HG02885 (cell line): ENCODE results near the gene ATP1A1.

Experiments used
- ATAC-seq: cut with Tn5 transposase; IDR thresholded peaks from one replicate; pipeline ENCODE4 v1.9.1; 2021; ENCODE audit warnings: mild to moderate bottlenecking; ENCODE audit not compliant: unreplicated experiment, poor library complexity

ATP1A1 gene

DNA sequence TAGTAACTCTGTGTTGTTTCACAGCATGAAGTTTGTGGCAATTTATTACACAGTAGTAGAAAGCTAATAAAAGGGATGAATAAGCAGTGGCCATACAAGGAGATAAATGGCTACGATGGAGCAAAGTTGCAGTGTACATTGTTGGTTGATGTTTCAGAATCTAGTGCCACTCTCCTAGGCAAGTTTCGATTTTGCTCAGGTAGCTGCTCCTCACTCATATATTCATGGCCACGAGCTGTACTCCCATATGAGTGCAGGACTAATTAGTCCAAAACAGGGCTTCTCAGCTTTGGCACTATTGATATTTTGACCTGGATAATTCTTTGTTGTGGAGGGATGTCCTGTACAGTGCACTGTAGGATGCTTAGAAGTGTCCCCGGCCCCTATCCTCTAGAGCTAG lies 30.0 kb upstream of the ATP1A1 start:
- ATAC-seq = no peak

DNA sequence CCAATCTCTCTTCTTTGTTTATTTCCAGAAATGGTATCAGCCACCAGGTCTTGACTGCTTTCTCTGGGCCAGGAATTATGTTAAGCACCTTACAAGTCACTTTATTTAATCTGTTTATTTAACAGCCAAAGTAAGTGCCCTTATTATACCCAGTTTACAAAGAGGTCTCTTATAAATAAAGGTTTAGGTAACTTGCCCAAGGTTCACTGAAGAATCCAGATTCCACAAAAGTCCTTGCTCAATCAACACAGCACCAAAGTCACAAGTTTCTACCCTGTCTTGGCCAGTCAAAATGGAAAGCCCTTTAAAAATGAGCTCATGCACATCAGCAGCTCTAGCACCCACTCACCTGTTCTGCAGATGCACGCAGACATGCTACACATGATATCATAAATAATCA lies 28.0 kb upstream of the ATP1A1 start:
- no peak for ATAC-seq

GRCh38 chr1:116345843-116346242 lies 27.2 kb upstream of the ATP1A1 start:
- ATAC-seq = no peak

DNA sequence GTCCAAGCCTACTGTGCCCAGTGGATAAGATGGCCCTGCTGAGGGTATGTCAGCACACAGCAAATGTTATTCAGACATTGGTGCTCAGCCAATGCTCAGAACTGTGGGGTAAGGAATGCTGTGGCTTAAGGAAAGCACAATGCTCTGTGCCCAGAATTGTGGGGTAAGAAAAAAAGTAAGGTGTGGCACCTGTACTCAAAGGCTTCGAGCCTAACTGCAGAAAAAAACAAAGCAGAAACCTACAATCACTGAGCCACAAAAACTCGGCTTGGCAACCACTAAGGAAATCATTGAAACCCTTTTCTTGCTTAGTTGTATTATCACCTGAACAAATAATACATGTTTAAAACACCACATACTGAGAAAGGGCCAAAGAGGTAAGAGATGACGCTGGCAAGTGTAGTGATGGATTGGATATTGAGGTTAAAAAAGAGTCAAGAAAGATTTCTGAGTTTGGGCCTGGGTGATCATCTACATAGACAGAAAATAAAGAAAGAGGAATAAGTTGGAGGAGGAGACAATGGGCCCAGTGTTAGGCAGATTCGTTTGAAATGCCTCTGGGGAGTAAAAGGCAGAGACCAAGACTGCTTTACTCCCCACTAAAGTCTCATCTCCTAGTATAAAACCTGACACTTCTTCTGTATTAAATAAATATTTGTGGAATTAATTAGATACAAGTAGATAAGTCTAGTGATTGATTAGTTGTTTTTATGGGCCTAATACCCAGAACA lies 25.9 kb upstream of the ATP1A1 start:
- ATAC-seq = no peak

- ATAC-seq = no peak
Measured at GRCh38 chr1:116347696-116348095, 25.3 kb upstream of the ATP1A1 start.

DNA sequence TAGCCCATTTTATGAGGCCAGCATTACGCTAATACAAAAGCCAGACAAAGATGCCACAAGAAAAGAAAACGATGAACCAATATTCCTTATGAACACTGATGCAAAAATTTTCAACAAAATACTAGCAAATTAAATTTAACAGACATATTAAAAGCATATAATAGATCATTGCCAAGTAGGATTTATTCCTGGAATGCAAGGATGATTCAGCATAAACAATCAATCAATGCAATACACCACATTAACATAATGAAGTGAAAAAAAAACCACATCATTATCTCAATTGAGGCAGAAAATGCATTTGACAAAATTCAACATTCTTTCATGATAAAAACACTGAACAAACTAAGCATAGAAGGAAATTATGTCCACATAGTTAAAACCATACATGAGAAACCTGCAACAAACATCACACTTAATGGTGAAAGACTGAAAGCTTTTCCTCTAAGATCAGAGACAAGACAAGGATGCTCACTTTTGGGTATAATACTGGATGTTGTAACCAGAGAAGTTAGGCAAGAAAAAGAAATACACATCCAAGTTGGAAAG lies 22.9 kb upstream of the ATP1A1 start:
- no peak for ATAC-seq

- ATAC-seq = no peak
Measured at GRCh38 chr1:116351914-116352313, 21.1 kb upstream of the ATP1A1 start.

DNA sequence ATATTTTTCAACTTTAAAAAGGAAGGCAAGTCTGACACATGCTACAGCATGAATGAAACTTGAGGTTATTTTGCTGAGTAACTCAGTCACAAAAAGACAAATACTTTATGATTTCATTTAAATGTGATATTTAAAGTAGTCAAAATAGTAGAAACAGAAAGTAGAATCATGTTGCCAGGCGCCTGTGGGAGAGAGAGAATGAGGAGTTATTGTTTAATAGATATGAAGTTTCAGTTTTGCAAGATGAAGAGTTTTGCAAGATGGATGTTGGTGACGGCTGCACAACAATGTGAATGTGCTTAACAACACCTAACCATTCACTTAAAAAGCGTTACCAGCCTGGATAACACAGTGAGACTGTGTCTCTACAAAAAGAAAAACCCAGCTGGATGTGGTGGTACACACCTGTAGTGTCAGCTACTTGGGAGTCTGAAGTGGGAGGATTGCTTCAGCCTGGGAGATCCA lies 20.7 kb upstream of the ATP1A1 start:
- ATAC-seq = no peak

- no peak for ATAC-seq
Measured at GRCh38 chr1:116353155-116353554, 19.9 kb upstream of the ATP1A1 start.

- no peak for ATAC-seq
Measured at GRCh38 chr1:116356067-116356466, 17.0 kb upstream of the ATP1A1 start.

- no peak for ATAC-seq
Measured at GRCh38 chr1:116356673-116357072, 16.4 kb upstream of the ATP1A1 start.

GRCh38 chr1:116357487-116357886 lies 15.6 kb upstream of the ATP1A1 start:
- no peak for ATAC-seq

DNA sequence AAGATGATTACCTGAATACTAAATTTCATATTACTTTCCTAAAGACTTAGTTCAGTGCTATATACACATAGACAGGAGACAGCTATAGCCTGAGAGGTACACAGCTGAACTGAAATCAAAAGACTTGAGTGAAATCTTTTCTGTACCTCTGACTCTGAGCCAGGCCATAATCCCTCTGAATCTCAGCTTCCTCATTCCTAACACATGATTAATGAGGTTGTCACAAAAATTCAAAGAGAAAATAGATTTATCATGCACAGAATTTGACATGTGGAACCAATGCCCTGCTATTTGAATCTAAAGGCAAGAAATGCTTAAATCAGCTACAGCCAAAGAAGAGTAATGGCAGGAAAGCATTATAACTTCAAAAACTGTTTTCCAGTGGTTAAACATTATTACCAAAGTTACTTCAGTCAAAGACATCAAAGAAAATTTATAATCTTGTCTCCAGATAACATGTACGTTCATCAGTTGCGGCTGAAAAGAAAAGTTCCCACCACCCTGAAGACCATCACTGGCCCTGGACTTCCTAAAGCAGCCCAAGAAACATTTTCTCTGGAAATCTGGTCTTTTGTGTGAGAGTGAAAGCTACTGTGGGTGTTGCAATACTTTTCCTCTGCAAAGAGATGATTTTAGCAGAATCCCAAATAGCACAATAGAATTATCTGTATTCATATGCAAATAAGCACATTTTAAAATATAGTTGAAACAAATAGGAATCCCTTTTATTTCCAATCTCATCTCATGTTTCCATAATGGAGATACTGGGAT lies 13.8 kb upstream of the ATP1A1 start:
- no peak for ATAC-seq

DNA sequence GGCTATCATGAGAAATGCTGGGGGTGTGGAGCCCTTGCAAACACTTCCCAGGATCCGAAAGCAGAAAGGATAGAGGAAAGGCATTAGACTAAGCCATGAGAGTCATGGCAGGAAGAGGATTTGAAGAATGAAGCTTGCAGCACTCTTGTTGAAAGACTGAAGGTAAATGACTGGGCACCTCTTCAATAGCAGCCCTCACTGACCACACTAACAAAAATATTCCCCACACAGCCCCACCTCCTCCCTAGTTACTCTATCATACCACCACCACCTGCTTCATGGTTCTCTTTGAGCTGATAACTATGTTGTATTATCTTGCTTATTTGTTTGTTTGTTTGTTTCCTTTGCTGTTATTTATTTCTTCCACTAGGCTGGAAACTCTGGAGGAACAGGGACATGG lies 13.2 kb upstream of the ATP1A1 start:
- ATAC-seq = no peak

DNA sequence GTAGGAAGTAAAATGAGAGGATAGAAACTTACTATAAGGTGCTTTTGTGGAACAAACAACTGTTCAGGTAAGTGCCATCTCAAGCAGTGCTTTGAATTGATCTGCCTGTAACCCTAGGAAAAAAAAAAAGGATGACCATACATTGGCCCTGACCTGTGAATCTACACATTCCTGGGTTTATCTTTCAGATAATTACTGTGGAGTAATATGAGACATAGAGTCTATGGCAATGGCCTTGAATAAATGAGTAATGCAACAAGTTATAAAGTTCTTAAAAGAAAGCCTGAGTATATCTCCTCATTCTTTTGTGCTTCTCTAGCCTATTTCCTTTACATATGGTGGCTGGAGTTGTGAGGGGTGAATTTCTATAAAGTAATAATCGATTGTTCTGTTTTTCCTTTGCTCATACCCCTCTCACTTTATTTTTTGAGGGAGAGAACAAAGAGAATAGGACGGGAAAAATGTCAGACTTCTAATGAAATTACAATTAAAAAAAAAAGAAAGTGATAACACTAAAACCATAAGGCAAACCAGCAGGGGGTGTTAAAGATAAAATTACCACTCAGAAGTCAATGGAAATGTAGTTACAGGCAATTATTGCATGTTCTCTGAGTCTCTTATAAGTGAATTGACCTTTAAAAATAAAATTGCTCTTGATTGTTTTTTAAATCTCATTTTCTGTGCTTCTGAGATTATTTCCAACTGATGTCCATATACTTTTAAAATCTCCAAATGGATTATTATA lies 12.4 kb upstream of the ATP1A1 start:
- ATAC-seq = no peak

GRCh38 chr1:116361648-116362047 lies 11.4 kb upstream of the ATP1A1 start:
- ATAC-seq = no peak

DNA sequence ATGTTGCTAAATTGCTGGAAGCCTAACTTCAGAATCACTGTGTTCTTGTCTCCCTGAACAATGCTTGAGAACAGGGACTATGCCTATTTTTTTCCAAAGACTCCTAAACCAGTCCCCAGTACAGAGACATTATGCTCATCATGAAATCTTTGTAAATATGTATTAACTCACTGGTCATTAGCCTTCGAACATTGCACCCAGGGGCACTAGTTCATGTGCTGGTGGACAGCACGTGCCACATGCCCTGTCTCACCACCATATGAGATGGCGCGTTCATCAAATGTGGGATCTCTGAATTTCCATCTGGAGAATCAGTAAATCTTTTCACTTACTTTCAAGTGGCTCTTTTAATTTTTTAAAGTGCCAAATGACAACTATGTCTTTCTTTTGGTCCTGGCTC lies 11.0 kb upstream of the ATP1A1 start:
- no peak for ATAC-seq

- no peak for ATAC-seq
Measured at GRCh38 chr1:116365353-116365780, 7.7 kb upstream of the ATP1A1 start.

DNA sequence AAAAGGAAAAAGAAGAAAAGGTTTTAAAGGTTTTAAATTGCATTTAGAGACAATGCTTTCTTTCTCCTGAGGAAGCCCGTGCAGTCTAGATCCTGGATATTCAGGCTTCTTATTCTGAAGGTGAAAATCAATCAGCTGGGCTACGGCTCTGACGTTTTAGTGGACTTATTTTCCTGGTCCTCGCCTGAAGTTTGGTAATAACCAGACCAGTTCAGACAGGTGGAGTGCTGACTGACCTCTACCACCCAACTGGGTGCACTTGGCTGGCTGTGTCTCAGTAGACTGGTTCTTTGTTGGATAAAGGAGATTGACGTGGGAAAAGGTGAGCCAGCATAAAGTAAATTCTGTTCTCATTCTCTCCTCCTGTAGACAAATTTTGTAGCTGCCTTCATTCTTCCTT lies 7.2 kb upstream of the ATP1A1 start:
- no peak for ATAC-seq

DNA sequence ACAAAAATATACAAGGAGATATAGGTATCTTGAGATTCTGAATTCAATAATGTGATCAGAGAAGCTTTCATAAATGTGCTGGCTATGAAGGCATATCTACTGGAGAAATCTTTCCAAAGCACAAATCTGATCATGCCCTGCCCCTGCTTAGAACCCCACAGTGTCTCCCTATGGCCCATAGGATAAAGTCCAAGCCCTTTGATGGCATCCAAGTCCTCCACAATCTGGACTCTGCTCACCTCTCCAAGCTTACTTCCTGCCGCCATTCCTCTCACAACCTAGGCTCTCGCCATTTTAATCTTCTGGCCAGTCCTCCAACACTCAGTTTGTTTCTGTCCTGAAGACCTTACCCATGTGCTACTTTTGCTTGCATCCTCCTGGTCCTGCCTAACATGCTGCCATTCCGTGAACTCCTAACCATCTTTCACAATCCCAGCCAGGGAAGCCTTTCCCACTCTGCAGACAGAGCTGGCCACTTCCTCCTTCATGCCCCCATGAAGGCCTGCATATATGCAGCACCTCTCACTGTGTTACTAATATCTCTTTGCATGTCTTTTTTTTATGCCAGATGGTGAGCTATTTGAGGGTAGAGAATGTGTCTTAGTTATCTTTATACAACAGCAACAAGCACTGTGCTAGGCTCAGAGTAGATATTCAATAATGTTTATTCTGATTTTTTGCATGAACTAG lies 5.6 kb upstream of the ATP1A1 start:
- ATAC-seq = no peak
